Stimulated activated CD4-positive, alpha-beta T cell treated with anti-CD3 and anti-CD28 coated beads, Interleukin-15, amount 100 ng/mL, for 24 hours (primary cell): ENCODE data around the gene CA10.
A peak's percentile ranks its signal among the peaks of the same experiment; 100 is the strongest.

ENCODE experiments used
- DNase-seq: peaks from one replicate; pipeline ENCODE4 v3.0.0-alpha.2; 2020

CA10 gene

GRCh38 chr17:51630101-51630671 lies 528.3 kb downstream of the CA10 start:
- no peak for DNase-seq

- DNase-seq: no peak
Observed at GRCh38 chr17:51629232-51629631, 529.3 kb downstream of the CA10 start.

DNA sequence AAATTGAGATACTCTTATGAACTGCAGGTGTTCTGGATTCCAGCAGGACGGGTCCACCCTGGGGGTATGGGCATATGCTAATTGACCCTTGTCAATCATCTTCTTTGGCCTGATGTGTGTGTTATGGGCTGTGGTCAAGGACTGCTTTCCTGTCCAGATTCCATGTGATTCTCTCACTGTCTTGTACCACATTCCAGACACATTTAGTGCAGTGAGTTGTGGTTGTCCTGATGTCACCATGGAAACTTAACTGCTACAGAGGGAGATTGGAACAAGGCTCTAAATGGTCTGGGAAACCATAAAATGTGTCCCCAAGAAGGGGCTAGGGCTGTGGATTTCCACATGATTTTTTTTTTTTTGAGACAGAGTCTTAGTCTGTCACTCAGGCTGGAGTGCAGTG lies 530.7 kb downstream of the CA10 start:
- no peak for DNase-seq

GRCh38 chr17:51618476-51618875 lies 540.0 kb downstream of the CA10 start:
- DNase-seq: no peak

DNA sequence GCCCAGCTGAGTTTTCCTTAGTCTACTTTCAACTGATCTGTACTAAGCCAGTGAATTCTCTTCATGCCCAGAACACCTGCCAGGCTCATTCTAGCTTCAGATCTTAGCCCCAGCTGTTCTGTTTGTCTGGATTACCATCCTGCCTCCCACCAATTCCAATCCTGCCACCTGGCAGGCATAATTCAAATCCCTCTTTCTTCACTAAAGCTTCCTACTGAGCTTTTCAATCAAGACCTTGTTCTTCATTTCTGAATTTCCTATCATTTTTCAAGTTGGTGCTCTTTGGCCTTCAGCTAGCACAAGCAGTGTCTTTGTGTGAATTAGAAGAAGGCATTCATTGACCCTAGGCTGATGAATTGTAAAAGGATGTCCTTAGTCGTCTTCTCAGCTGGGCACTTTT lies 540.5 kb downstream of the CA10 start:
- DNase-seq: no peak

- no peak for DNase-seq
Observed at GRCh38 chr17:51613255-51613654, 545.3 kb downstream of the CA10 start.

- DNase-seq: no peak
Observed at GRCh38 chr17:51612692-51613091, 545.8 kb downstream of the CA10 start.

DNA sequence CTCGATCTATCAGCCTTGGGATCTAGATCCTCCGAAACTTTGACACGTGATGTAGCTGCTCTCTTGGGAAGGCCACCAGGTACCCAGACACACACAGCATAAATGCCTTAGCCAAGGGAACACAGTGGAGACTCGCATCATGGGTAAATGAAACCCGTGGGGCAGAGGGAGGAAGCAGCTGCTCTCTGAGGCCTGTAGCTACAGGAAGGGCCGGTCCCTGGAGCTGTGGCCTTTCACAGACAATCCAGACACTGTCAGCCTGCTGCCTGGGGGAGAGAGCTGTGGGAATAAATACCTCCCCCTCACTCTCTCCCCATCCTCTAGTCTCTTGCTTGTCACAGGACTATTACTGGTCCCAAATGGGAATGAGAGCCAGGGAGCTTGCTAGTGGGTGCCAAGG lies 546.9 kb downstream of the CA10 start:
- DNase-seq: no peak

DNA sequence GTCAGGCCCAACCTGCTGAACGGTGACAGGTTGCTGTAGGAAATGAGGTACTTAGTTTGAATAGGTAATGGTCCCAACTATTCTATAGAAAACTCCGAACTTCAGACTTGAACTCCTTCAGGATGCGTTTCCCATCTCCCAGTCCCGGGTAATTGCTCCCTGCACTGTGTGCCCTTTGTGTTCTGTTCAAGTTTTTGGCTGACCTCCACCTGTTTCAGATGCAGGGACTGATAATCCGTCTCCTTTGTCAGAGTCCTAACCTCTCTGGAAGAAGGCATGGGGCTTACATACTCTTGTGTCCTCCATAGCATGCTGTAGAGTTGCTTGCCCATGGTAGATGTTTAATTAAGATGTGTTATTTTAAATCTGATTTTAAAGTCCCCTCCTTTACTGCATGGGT lies 547.7 kb downstream of the CA10 start:
- DNase-seq: no peak

DNA sequence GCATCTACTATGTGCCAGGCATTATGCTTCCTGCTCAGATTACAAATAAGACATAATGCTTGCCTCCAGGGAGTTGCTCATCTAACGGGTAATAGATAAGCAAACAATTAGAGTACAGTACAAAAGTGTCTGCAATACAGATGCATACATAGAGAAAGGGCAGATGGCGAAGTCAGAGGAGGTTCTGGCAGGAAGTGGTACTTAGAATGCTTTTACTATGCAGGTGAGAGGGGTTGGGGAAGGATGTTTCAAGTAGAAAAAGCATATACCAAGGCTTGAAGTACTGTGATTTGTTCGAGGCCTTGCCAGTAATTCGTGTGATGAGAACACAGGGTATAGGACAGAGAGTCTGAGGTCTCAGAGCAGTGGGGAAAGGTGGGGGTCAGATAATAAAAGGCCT lies 548.4 kb downstream of the CA10 start:
- no peak for DNase-seq

GRCh38 chr17:51608251-51608933 lies 550.1 kb downstream of the CA10 start:
- no peak for DNase-seq

GRCh38 chr17:51607512-51607911 lies 551.0 kb downstream of the CA10 start:
- no peak for DNase-seq

DNA sequence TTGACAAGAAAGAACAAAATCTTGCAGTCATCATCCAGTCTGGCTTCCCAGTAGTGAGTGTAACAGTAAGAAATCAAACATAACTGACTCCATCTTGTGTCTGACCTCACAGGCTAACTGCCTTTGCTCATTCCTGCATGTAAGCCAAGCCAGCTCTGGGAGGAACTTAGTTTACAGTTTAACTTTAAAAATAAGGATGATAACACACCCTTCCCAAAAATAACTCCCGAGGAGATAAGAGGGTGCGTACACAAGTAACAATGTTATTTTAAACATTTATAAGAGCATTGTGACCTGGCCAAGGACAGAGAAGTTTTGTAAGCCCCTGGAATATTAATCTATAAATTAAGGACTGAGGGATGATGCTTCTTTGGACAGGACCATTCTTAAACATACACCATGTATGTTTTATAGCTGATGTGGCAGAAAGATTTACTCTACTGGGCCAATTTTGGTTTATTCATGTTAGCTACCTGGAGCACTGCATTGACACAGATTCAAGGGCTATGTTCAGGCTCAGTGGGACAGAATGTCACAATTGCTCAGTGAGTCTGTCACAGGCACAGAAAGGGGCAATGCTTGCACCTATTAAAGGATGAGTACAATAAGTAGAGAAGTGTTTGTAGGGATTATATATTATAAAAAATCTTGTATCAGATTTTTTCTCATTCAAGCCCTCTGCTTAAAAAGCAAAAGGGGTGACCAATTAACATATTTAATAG lies 554.1 kb downstream of the CA10 start:
- no peak for DNase-seq

DNA sequence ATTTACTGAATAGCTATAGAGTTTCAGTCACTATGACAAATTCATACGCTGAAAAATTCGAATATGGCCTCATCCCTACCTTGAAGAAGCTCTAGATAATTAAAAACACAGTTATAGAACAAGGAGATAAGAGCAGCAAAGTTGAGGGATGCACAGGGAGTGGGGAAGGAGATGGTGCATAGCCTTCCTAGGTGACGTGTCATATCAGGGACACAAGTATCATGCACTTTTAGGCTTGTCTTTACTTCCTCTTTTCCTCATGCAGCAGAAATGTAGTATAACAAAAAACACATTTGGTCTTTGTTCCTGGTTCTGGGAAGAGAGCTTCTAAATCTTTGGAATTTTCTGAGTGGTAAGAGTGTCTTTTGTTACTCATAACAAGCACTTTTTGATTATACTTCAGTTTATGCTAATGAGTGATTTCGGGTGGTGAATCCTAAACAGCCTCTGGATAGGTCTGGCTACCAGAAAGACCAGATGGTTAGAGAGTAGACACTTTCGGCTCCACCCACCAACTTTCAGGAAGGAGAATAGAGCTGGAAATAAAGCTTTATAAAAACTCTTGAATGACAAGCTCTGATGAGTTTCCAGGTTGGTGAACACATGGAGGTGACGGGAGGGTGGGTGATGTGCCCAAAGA lies 556.8 kb downstream of the CA10 start:
- no peak for DNase-seq

GRCh38 chr17:51598824-51599223 lies 559.7 kb downstream of the CA10 start:
- DNase-seq: no peak

DNA sequence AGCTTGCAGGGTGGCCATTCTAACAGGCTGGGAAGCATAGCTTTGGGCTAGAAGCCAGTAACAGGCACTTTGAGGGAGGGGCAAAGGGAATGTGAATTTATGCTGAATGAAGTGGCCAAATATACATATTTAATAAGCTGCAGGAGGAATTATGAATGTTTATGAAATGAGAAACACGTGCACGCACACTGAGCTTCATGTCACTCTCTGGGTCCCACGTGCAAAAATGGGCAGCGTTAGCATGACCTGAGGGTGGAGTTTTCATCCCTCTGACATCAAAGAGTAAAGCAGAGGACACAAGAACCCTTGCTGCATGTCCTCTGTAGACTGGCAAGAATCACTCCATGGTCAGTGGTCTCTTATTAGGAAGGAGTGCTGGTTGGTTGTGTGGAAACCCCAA lies 561.2 kb downstream of the CA10 start:
- no peak for DNase-seq

GRCh38 chr17:51595826-51596398 lies 562.6 kb downstream of the CA10 start:
- no peak for DNase-seq

DNA sequence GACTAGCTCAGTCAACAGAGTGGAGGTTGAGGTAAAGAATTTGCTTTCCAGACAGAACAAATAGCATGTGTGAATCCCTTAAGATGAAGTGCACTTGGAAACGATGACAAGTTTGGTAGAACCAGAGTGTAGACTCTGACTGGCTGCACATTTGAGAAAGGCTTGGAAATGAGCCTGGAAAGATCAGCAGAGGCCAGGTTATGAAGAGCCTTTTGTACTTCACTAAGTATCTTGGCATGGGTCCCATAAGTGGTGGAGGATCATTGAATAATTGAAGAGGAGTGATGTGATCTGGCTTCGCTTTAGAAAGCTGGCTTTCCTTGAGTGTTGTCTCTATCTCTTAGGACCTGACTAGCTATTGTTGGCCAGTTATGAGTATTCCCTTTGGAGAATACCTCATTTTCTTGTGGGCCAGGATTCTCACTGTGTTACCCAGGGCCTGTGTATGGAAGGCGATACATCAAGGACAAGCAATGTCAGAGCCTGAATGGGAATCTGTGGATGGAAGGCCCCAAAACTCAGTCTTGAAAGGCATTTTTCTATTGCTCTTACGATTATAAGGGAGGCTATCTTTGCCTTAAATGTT lies 568.4 kb downstream of the CA10 start:
- no peak for DNase-seq

DNA sequence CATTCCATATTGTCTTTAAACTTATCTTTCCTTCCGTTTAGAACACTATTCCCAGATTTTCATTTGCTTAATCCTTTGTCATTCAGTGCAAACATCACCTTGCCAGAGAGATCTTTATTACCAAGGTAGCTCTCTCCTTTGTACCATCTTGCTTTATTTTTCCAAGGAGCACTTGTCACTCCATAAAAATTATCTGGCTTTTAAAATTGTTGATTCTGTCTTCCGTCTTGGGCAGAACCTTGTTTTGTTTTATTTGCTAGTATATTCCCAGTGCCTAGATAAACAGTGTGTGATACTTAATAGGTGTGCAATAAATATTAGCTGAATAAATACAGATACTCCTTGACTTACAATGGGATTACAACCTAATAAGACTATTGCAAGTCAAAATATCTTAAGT lies 570.5 kb downstream of the CA10 start:
- DNase-seq: no peak

GRCh38 chr17:51587516-51587915 lies 571.0 kb downstream of the CA10 start:
- no peak for DNase-seq

- DNase-seq: peak; percentile 6
Observed at GRCh38 chr17:51585514-51586104, 572.9 kb downstream of the CA10 start.

DNA sequence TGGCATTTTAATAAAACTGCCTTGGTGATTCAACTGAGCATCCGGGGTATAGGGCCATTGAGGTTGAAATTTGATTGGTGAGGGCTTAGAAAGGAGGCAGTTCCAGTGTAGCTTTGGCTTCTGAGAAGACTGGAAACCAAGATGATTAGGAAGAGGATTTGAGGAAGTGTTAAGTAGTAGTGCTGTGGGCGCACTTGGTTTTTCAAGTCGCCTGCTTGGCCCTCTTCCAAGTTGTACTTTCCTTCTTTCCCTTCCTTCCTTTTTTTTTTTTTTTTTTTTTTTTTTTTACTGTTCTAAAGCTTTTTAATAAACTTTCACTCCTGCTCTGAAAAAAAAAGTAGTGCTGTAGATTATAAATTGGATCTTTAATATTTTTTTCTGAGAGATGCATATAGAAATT lies 577.6 kb downstream of the CA10 start:
- DNase-seq: no peak
